Measurements from ENCODE around the gene RASSF5.
"Not testable (repeated sequence)": the region's sequence is repeated elsewhere in the genome, so short reads cannot be mapped to it uniquely, and the experiment has no call there.

Gene RASSF5

GRCh38 chr1:206569556-206569955 is 62.2 kb downstream of the RASSF5 start:
- no peak for DNase-seq (ENCODE audit: low read depth in 2 of 2)

DNA sequence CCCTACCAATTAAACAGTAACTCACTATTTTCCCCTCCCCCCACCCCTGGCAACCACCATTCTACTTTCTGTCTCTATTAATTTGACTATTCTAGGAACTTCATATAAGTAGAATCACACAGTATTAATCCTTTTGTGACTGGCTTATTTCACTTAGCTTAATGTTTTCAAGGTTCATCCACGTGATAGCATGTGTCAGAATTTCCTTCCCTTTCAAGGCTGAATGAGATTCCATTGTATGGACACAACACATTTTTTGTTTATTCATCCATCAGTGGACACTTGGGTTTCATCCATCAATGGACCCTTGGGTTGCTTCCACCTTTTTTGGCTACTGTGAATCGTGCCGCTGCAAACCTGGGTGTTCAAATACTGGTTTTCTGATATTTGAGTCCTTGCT is 63.2 kb downstream of the RASSF5 start:
- no peak for DNase-seq (ENCODE audit: low read depth in 2 of 2)

GRCh38 chr1:206572835-206573234 is 65.5 kb downstream of the RASSF5 start:
- no peak for DNase-seq (ENCODE audit: low read depth in 2 of 2)

DNA sequence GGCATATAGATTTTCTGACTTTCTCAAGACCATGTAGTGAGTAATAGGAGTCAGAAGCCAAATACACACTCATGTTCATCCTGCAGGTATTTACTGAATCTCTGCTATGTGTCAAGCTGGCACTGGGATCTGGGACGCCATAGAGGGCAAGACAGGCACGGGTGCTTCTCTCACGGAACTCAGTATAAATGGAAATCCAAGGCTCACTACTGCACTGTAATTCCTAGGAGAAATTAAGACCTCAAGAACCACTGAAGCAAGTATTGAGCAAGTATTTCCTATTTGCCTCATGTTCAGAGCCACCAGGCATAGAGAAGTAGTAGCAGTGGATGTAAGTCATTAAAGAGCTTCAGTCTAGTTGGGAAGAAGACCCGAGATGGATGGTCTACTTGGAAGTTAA is 66.0 kb downstream of the RASSF5 start:
- no peak for DNase-seq (ENCODE audit: low read depth in 2 of 2)

- DNase-seq (ENCODE audit: low read depth in 2 of 2): no peak
Measured at GRCh38 chr1:206573762-206574161, 66.4 kb downstream of the RASSF5 start.

GRCh38 chr1:206575165-206575893 is 68.0 kb downstream of the RASSF5 start:
- no peak for DNase-seq (ENCODE audit: low read depth in 2 of 2)

GRCh38 chr1:206575894-206576737 is 68.8 kb downstream of the RASSF5 start:
- no peak for DNase-seq (ENCODE audit: low read depth in 2 of 2)

GRCh38 chr1:206577626-206578025 is 70.3 kb downstream of the RASSF5 start:
- no peak for DNase-seq (ENCODE audit: low read depth in 2 of 2)

DNA sequence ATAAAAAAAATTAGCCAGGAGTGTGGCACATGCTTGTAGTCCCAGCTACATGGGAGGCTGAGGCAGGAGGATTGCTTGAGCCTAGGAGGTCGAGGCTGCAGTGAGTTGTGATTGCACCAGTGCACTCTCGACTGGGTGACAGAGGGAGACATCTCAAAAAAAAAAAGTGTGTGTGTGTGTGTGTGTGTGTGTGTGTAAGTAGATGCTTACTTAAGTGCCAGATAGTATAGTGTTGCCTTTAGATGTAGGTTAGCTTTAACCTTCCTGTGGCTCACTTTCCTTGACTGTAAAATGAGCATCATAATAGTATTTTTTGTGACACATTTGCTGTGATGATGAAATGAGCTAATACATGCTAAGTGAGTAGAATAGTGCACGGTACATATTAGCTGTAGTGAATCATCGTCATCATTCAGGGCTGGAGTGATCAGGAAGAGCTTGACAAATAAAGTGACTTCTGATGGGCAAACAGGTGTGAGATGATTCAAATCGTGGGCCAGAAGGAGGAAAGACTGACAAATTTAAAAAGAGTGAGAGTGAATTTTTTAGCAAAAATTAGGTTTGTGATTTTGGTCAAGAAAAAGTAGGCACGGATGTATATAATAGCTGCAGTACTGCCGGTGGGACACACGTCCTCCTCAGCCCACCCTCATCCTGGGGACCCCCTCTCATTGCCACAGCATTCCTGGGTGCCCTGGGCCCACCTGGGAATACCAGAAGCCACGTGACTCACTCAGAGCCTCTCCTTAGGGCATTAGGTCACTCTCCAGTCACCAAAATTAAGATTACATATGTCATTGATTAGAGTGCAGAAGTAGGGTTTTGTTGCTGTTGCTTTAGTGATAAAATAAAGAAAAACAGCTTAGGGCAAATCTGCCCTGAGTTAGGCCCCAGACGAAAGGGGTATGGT is 71.0 kb downstream of the RASSF5 start:
- no peak for DNase-seq (ENCODE audit: low read depth in 2 of 2)

GRCh38 chr1:206578978-206579374 is 71.6 kb downstream of the RASSF5 start:
- no peak for DNase-seq (ENCODE audit: low read depth in 2 of 2)

- peak; percentile 61 to 72 for DNase-seq (ENCODE audit: low read depth in 2 of 2)
Measured at GRCh38 chr1:206579747-206580437, 72.6 kb downstream of the RASSF5 start.

GRCh38 chr1:206580438-206581113 is 73.2 kb downstream of the RASSF5 start:
- no peak for DNase-seq (ENCODE audit: low read depth in 2 of 2)

GRCh38 chr1:206581114-206581497 is 73.8 kb downstream of the RASSF5 start:
- not testable (repeated sequence) for DNase-seq (ENCODE audit: low read depth in 2 of 2)

GRCh38 chr1:206581571-206581981 is 74.2 kb downstream of the RASSF5 start:
- DNase-seq (ENCODE audit: low read depth in 2 of 2): peak; percentile 62 to 73

DNA sequence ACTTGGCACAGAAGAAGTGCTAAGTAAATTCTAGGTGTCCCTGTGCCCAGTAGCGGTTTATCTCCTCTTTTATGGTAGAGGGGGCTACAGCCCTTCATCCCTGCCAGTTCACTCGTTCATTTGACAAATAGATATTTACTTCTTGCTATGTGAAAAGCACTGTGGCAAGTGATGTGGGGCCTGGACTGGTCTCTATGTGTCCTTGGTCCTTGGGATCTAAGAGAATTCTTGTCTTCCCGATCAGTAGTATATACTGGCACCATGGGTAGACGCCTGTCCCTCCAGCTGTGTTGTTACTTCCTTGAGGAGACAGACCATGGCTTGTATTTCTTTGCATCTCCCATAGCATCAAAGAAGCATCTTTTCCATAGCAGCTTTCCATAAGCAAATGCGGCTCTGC is 75.2 kb downstream of the RASSF5 start:
- DNase-seq (ENCODE audit: low read depth in 2 of 2): no peak

GRCh38 chr1:206582971-206583706 is 75.8 kb downstream of the RASSF5 start:
- peak; percentile 42 to 51 for DNase-seq (ENCODE audit: low read depth in 2 of 2)

- DNase-seq (ENCODE audit: low read depth in 2 of 2): peak; percentile 79 to 91
Measured at GRCh38 chr1:206583707-206584648, 76.6 kb downstream of the RASSF5 start.

- no peak for DNase-seq (ENCODE audit: low read depth in 2 of 2)
Measured at GRCh38 chr1:206584683-206585082, 77.4 kb downstream of the RASSF5 start.

Measured in stimulated activated CD4-positive, alpha-beta T cell treated with anti-CD3 and anti-CD28 coated beads, Interleukin-1b, Interleukin-23, amount 100 ng/mL, for 4 hours (primary cell).